Endodermal cell (in vitro differentiated cells): Measurements from ENCODE around the gene TRIM61. TPM values are rescaled to one million over a fixed set of nuclear protein-coding genes. Genes with fewer than 3 reads are reported as not detected.

Source experiments
- DNase-seq: peaks from one replicate; pipeline ENCODE4 v3.0.0-alpha.2; 2017
- H3K27ac ChIP-seq: 2 replicates; pipeline ENCODE4 v1.5.1; 2013; ENCODE audit warnings: mild to moderate bottlenecking, low read depth, low read length, moderate library complexity
- H3K27me3 ChIP-seq: 2 replicates; pipeline ENCODE4 v1.6.1; 2013; ENCODE audit warnings: mild to moderate bottlenecking, low read length, moderate library complexity; ENCODE audit not compliant: insufficient read depth, control insufficient read depth, poor library complexity, severe bottlenecking
- H3K36me3 ChIP-seq: 2 replicates; pipeline ENCODE4 v1.7.0; 2013; ENCODE audit warnings: mild to moderate bottlenecking, low read length, moderate library complexity; ENCODE audit not compliant: control insufficient read depth, insufficient read depth
- H3K4me1 ChIP-seq: one replicate; pipeline ENCODE4 v1.7.0; 2013; ENCODE audit warnings: low read length; ENCODE audit not compliant: control insufficient read depth, insufficient read depth
- H3K4me3 ChIP-seq: 2 replicates; pipeline ENCODE4 v1.5.1; 2013; ENCODE audit warnings: mild to moderate bottlenecking, low read length, moderate library complexity
- H3K9ac ChIP-seq: 2 replicates; pipeline ENCODE4 v1.6.1; 2013; ENCODE audit warnings: mild to moderate bottlenecking, low read length, moderate library complexity; ENCODE audit not compliant: poor library complexity, severe bottlenecking; ENCODE audit errors: extremely low read depth
- H3K9me3 ChIP-seq: 2 replicates; pipeline ENCODE4 v1.6.1; 2013; ENCODE audit warnings: mild to moderate bottlenecking, low read length, moderate library complexity; ENCODE audit not compliant: control insufficient read depth
- H3K27ac Mint-ChIP-seq: 2 replicates; pipeline ENCODE4 v1.8.0; 2020; ENCODE audit warnings: mixed read lengths
- H3K27me3 Mint-ChIP-seq: 2 replicates; pipeline ENCODE4 v1.8.0; 2021; ENCODE audit warnings: mild to moderate bottlenecking, mixed read lengths; ENCODE audit not compliant: insufficient read depth
- H3K36me3 Mint-ChIP-seq: 2 replicates; pipeline ENCODE4 v1.8.0; 2020; ENCODE audit warnings: low read depth, mixed read lengths
- H3K4me1 Mint-ChIP-seq: 2 replicates; pipeline ENCODE4 v1.8.0; 2020; ENCODE audit warnings: mixed read lengths
- H3K4me3 Mint-ChIP-seq: 2 replicates; pipeline ENCODE4 v1.8.0; 2020; ENCODE audit warnings: mild to moderate bottlenecking, moderate library complexity, mixed read lengths
- H3K9me3 Mint-ChIP-seq: 2 replicates; pipeline ENCODE4 v1.8.0; 2020; ENCODE audit warnings: mild to moderate bottlenecking, mixed read lengths
- WGBS, 2 experiments: methylation state at CpG; one replicate each; pipeline versions ENCODE4 v1.1.5 to v1.1.7; 2013; ENCODE audit warnings: missing lambda C conversion rate in 2 of 2, mixed read lengths in 1 of 2; ENCODE audit not compliant: insufficient coverage in 1 of 2, insufficient read length in 1 of 2; 5-methylcytosine and 5-hydroxymethylcytosine counted together
- total RNA-seq, 2 donors: library from RNA; stranded (reverse); fragmentation: NEBNext Ultra II Directional in 1 of 2; extraction: Animal tissue kit (Norgen Biotek cat#: 25700) in 1 of 2; gene quantifications; 2 replicates in 1 of 2; 3 replicates in 1 of 2; pipeline ENCODE4 v1.2.1, GENCODE V29; 2021
- TF ChIP-seq, protein P1 (sequence below): fragments of 200-600 bp; sonication (generic); conservative IDR thresholded peaks from 2 replicates; pipeline ENCODE4 v1.5.0; 2021; ENCODE audit warnings: antibody characterized with exemption, mild to moderate bottlenecking

TRIM61 gene
- total RNA-seq, 2 donors from 2014 or later = 2.7 to 3.8 TPM

DNA sequence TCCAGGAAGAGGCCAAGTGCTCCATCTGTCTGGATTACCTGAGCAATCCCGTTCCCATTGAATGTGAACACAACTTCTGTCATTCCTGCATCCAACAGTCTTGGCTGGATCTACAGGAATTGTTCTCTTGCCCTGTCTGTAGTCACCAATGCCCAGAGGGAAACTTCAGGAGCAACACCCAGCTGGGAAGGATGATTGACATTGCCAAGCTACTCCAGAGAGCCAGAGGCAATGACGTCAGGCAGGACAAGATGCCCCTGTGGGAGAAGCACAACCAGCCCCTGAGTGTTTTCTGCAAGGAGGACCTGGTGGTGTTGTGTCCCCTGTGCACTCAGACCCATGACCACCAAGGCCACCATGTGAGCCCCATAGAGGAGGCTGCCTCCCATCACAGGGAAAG lies 33.0 kb upstream of the TRIM61 start:
- no peak overlapping the region for H3K27ac Mint-ChIP-seq
- Histone ChIP-seq H3K36me3 (no peaks in the 10 kb centered on the region), H3K27ac (no peak overlapping the region), H3K4me1 (no peaks in the 10 kb centered on the region), H3K9me3 (no peaks in the 10 kb centered on the region), H3K9ac (no peak overlapping the region), H3K27me3 (no peaks in the 10 kb centered on the region), H3K4me3 (no peak overlapping the region)
- H3K4me3 Mint-ChIP-seq = no peak overlapping the region
- no peaks in the 10 kb centered on the region for H3K36me3 Mint-ChIP-seq
- H3K4me1 Mint-ChIP-seq = peaks cover 5% of the 10 kb centered on the region
- H3K9me3 Mint-ChIP-seq = no peaks in the 10 kb centered on the region
- WGBS, 2 experiments = 88 to 95% methylated on average over 1 to 2 of the region's 2 CpGs
- H3K27me3 Mint-ChIP-seq = peaks cover 9% of the 10 kb centered on the region
- TF ChIP-seq, protein P1, sequence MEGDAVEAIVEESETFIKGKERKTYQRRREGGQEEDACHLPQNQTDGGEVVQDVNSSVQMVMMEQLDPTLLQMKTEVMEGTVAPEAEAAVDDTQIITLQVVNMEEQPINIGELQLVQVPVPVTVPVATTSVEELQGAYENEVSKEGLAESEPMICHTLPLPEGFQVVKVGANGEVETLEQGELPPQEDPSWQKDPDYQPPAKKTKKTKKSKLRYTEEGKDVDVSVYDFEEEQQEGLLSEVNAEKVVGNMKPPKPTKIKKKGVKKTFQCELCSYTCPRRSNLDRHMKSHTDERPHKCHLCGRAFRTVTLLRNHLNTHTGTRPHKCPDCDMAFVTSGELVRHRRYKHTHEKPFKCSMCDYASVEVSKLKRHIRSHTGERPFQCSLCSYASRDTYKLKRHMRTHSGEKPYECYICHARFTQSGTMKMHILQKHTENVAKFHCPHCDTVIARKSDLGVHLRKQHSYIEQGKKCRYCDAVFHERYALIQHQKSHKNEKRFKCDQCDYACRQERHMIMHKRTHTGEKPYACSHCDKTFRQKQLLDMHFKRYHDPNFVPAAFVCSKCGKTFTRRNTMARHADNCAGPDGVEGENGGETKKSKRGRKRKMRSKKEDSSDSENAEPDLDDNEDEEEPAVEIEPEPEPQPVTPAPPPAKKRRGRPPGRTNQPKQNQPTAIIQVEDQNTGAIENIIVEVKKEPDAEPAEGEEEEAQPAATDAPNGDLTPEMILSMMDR = no peak
- DNase-seq = no peak

DNA sequence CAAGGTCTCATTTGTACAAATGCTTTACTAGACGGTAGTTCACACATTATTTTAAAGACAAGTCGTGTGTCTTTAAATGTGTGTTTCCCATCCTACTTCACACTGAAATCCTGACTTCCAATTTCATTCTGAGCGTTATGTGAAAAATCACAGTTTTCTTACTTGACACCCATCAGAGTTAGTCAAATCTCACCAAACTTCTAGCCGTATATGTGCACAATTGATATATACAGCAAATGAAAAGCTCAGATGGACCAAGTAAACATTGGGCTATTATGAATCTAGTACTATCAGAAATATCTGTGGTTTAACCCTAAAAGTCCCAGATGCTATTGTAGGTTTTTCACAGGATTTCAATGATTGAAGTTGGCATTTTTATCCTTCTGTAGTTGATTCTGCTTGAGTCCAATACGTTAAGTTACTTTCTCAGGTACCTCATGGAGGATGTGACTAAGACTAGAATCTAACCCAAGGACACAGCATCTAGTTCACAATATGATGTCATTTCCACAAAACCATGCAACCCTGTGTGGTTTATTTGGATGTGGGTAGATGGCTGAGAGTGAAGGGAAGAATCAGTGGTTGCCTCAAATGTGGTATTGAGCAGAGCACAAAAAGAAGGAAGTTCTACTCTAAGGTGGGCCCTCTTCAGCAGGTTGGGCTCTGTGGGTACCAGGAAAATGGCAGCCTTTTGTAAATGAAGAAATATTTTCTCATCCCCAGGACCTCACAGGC lies 32.2 kb upstream of the TRIM61 start:
- H3K36me3 Mint-ChIP-seq = no peaks in the 10 kb centered on the region
- Histone ChIP-seq H3K27me3 (no peaks in the 10 kb centered on the region), H3K27ac (no peak overlapping the region), H3K9ac (no peak overlapping the region), H3K9me3 (no peaks in the 10 kb centered on the region), H3K4me3 (no peak overlapping the region), H3K4me1 (no peaks in the 10 kb centered on the region), H3K36me3 (no peaks in the 10 kb centered on the region)
- H3K27ac Mint-ChIP-seq = no peak overlapping the region
- peaks cover 15% of the 10 kb centered on the region for H3K27me3 Mint-ChIP-seq
- no peak overlapping the region for H3K4me3 Mint-ChIP-seq
- WGBS, 2 experiments = 92 to 98% methylated on average over 4 to 5 of the region's 5 CpGs
- TF ChIP-seq, protein P1 = no peak
- H3K9me3 Mint-ChIP-seq = no peaks in the 10 kb centered on the region
- H3K4me1 Mint-ChIP-seq = peaks cover 5% of the 10 kb centered on the region
- DNase-seq = no peak

DNA sequence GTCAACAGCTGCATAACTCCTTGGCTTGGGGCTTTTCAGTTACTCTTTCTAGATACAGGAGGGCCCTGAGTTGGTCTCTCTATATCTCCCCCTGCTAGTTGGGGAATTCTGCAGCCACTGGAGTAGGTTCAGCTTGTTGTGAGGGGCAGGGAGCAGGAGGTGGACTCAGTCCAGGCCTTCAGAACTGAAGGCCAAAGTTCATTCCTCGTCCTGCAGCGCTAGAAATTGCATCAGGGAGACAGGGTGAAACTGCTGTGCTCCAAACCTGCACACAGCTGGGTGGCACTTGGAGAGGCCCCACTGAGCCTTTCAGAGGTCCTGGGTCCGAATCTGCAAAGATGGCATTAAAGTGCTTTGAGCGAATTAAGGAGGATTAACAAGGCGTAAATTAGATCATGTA lies 29.4 kb upstream of the TRIM61 start:
- Mint-ChIP-seq H3K4me1 (peaks cover 13% of the 10 kb centered on the region), H3K9me3 (no peaks in the 10 kb centered on the region), H3K36me3 (no peaks in the 10 kb centered on the region), H3K27me3 (peaks cover 18% of the 10 kb centered on the region), H3K4me3 (no peak overlapping the region), H3K27ac (no peak overlapping the region)
- no peak overlapping the region for H3K27ac ChIP-seq
- H3K4me3 ChIP-seq = no peak overlapping the region
- no peaks in the 10 kb centered on the region for H3K36me3 ChIP-seq
- TF ChIP-seq, protein P1 = no peak
- 89 to 90% methylated on average over 5 of the region's 5 CpGs for WGBS, 2 experiments
- DNase-seq = peak; percentile 44
- no peak overlapping the region for H3K9ac ChIP-seq
- H3K9me3 ChIP-seq = no peaks in the 10 kb centered on the region
- H3K4me1 ChIP-seq = no peaks in the 10 kb centered on the region
- H3K27me3 ChIP-seq = no peaks in the 10 kb centered on the region
